ENCODE results near the gene ST3GAL3. TPM values are rescaled to one million over a fixed set of nuclear protein-coding genes. Genes with fewer than 3 reads are reported as not detected.

Gene ST3GAL3
- total RNA-seq, 1 donor from 2014 or later = 13.6 TPM

- Mint-ChIP-seq H3K9me3 (peaks cover 2% of the 10 kb centered on the region), H3K36me3 (peaks cover 28% of the 10 kb centered on the region), H3K27ac (no peak overlapping the region), H3K4me1 (peaks cover 13% of the 10 kb centered on the region), H3K27me3 (ENCODE audit: insufficient read depth, low read depth) (peaks cover 2% of the 10 kb centered on the region), H3K4me3 (no peak overlapping the region)
- peaks cover 8% of the 10 kb centered on the region for H3K4me1 ChIP-seq
- no peak overlapping the region for H3K9ac ChIP-seq
- no peaks in the 10 kb centered on the region for H4K20me1 ChIP-seq (ENCODE audit: low read depth)
- H3K36me3 ChIP-seq = no peaks in the 10 kb centered on the region
- no peaks in the 10 kb centered on the region for H3K9me3 ChIP-seq (ENCODE audit: low read depth)
- DNase-seq (ENCODE audit: low spot score) = no peak
- no peak overlapping the region for H2AFZ ChIP-seq (replicated peaks)
- H3K27me3 ChIP-seq = no peaks in the 10 kb centered on the region
- no peaks in the 10 kb centered on the region for H3F3A ChIP-seq (ENCODE audit: low read depth)
- no peak overlapping the region for H3K4me2 ChIP-seq
- no peak overlapping the region for H3K4me3 ChIP-seq
- no peak overlapping the region for H3K27ac ChIP-seq
- H3K79me2 ChIP-seq (ENCODE audit: low read depth) = no peaks in the 10 kb centered on the region
- TF ChIP-seq CTCF (IDR thresholded peaks at IDR 0.05) (no peak), EZH2phosphoT487 (IDR thresholded peaks at IDR 0.05) (no peak), EZH2 (IDR thresholded peaks at IDR 0.05) (no peak)
These were observed 131.7 kb downstream of the ST3GAL3 start for GRCh38 chr1:43839056-43839455.

- Histone ChIP-seq H3K27ac (no peak overlapping the region), H2AFZ (replicated peaks) (no peak overlapping the region), H3F3A (ENCODE audit: low read depth) (no peaks in the 10 kb centered on the region), H3K9me3 (ENCODE audit: low read depth) (no peaks in the 10 kb centered on the region), H3K9ac (no peak overlapping the region), H3K79me2 (ENCODE audit: low read depth) (no peaks in the 10 kb centered on the region), H3K4me3 (no peak overlapping the region), H3K4me2 (no peak overlapping the region), H3K27me3 (no peaks in the 10 kb centered on the region), H4K20me1 (ENCODE audit: low read depth) (no peaks in the 10 kb centered on the region), H3K36me3 (no peaks in the 10 kb centered on the region), H3K4me1 (no peaks in the 10 kb centered on the region)
- peaks cover 8% of the 10 kb centered on the region for H3K4me1 Mint-ChIP-seq
- TF ChIP-seq EZH2 (IDR thresholded peaks at IDR 0.05) (no peak), CTCF (IDR thresholded peaks at IDR 0.05) (no peak), EZH2phosphoT487 (IDR thresholded peaks at IDR 0.05) (no peak)
- DNase-seq (ENCODE audit: low spot score) = no peak
- peaks cover 26% of the 10 kb centered on the region for H3K36me3 Mint-ChIP-seq
- H3K4me3 Mint-ChIP-seq = no peak overlapping the region
- no peak overlapping the region for H3K27ac Mint-ChIP-seq
- peaks cover 2% of the 10 kb centered on the region for H3K9me3 Mint-ChIP-seq
- H3K27me3 Mint-ChIP-seq (ENCODE audit: insufficient read depth, low read depth) = peaks cover 2% of the 10 kb centered on the region
These were observed 134.2 kb downstream of the ST3GAL3 start for GRCh38 chr1:43841321-43842174.

DNA sequence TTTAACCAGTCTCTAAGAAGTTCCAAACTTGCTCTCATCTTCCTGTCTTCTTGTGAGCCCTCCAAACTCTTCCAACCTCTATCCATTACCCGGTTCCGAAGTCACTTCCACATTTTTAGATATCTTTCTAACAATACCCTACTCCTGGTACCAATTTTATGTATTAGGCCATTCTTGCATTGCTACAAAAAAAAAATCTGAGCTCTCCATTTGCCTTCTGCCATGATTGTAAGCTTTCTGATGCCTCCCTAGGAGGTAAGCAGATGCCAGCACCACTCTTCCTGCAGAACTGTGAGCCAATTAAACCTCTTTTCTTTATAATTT is 134.8 kb downstream of the ST3GAL3 start:
- no peaks in the 10 kb centered on the region for H3K36me3 ChIP-seq
- no peak overlapping the region for H3K27ac Mint-ChIP-seq
- no peak overlapping the region for H3K4me3 ChIP-seq
- no peak overlapping the region for H3K4me3 Mint-ChIP-seq
- no peaks in the 10 kb centered on the region for H3K4me1 ChIP-seq
- H3K79me2 ChIP-seq (ENCODE audit: low read depth) = no peaks in the 10 kb centered on the region
- TF ChIP-seq CTCF (IDR thresholded peaks at IDR 0.05) (no peak), EZH2 (IDR thresholded peaks at IDR 0.05) (no peak), EZH2phosphoT487 (IDR thresholded peaks at IDR 0.05) (no peak)
- H3K9me3 Mint-ChIP-seq = peaks cover 2% of the 10 kb centered on the region
- no peaks in the 10 kb centered on the region for H3K9me3 ChIP-seq (ENCODE audit: low read depth)
- peaks cover 26% of the 10 kb centered on the region for H3K36me3 Mint-ChIP-seq
- no peak overlapping the region for H2AFZ ChIP-seq (replicated peaks)
- no peak overlapping the region for H3K9ac ChIP-seq
- peaks cover 2% of the 10 kb centered on the region for H3K27me3 Mint-ChIP-seq (ENCODE audit: insufficient read depth, low read depth)
- H4K20me1 ChIP-seq (ENCODE audit: low read depth) = no peaks in the 10 kb centered on the region
- no peak for DNase-seq (ENCODE audit: low spot score)
- H3K4me2 ChIP-seq = no peak overlapping the region
- peaks cover 2% of the 10 kb centered on the region for H3K4me1 Mint-ChIP-seq
- no peak overlapping the region for H3K27ac ChIP-seq
- H3F3A ChIP-seq (ENCODE audit: low read depth) = no peaks in the 10 kb centered on the region
- H3K27me3 ChIP-seq = no peaks in the 10 kb centered on the region
